NCI-H1105 treated with DMSO at 0.1 percent for 48 hours (cell line): Measurements from ENCODE around the gene BRICD5.
"Not testable (repeated sequence)": the region's sequence is repeated elsewhere in the genome, so short reads cannot be mapped to it uniquely, and the experiment has no call there.

ENCODE experiments used
- DNase-seq: peaks from one replicate; lab custom pipeline; 2025; lab: John Stamatoyannopoulos, UW

The BRICD5 gene

GRCh38 chr16:2210386-2211365 is at the start of gene BRICD5:
Gene BRICD5 (minus strand): TSS chr16:2210863. CDS start chr16:2210833, 30 bp downstream.
- DNase-seq, result no peak

GRCh38 chr16:2260250-2260649 is 49.6 kb upstream of the BRICD5 start:
- DNase-seq, result no peak

GRCh38 chr16:2258530-2258929 is 47.9 kb upstream of the BRICD5 start:
- not testable (repeated sequence) for DNase-seq

- DNase-seq, result no peak
Measured at GRCh38 chr16:2257726-2258125, 47.1 kb upstream of the BRICD5 start.

- DNase-seq, result no peak
Measured at GRCh38 chr16:2256531-2257140, 46.0 kb upstream of the BRICD5 start.

GRCh38 chr16:2253293-2253692 is 42.6 kb upstream of the BRICD5 start:
- no peak for DNase-seq

GRCh38 chr16:2252806-2253148 is 42.1 kb upstream of the BRICD5 start:
- DNase-seq, result no peak

- DNase-seq, result peak; percentile 77
Measured at GRCh38 chr16:2251296-2252111, 40.8 kb upstream of the BRICD5 start, which contains the start of gene ECI1. Gene ECI1 (minus strand): TSS chr16:2251587. CDS start chr16:2251566, 21 bp downstream.

GRCh38 chr16:2250652-2251295 is 40.1 kb upstream of the BRICD5 start:
- DNase-seq, result no peak

- no peak for DNase-seq
Measured at GRCh38 chr16:2246301-2246885, 35.7 kb upstream of the BRICD5 start.

GRCh38 chr16:2244926-2245795 is 34.5 kb upstream of the BRICD5 start:
- no peak for DNase-seq

- no peak for DNase-seq
Measured at GRCh38 chr16:2244301-2244700, 33.6 kb upstream of the BRICD5 start.

- no peak for DNase-seq
Measured at GRCh38 chr16:2243781-2244180, 33.1 kb upstream of the BRICD5 start.

GRCh38 chr16:2243031-2243528 is 32.4 kb upstream of the BRICD5 start:
- no peak for DNase-seq

GRCh38 chr16:2242598-2242997 is 31.9 kb upstream of the BRICD5 start:
- DNase-seq, result no peak

GRCh38 chr16:2240331-2240730 is 29.7 kb upstream of the BRICD5 start:
- not testable (repeated sequence) for DNase-seq

GRCh38 chr16:2238838-2239675 is 28.4 kb upstream of the BRICD5 start:
- no peak for DNase-seq

- no peak for DNase-seq
Measured at GRCh38 chr16:2238150-2238837, 27.6 kb upstream of the BRICD5 start.
